GM12801 (cell line): Measurements from ENCODE around the gene GOLGB1.

Experiments used
- CTCF ChIP-seq: IDR thresholded peaks from one replicate; pipeline ENCODE4 v1.5.1; 2011; ENCODE audit warnings: control low read depth; ENCODE audit not compliant: insufficient read length; ENCODE audit errors: extremely low read depth

The GOLGB1 gene

GRCh38 chr3:121735047-121735696 lies 14.4 kb downstream of the GOLGB1 start:
- TF ChIP-seq CTCF, result no peak

- TF ChIP-seq CTCF, result no peak
These were observed 18.4 kb downstream of the GOLGB1 start for GRCh38 chr3:121730940-121731687.

GRCh38 chr3:121724130-121724529 lies 25.4 kb downstream of the GOLGB1 start:
- TF ChIP-seq CTCF, result no peak

GRCh38 chr3:121723485-121723884 lies 26.1 kb downstream of the GOLGB1 start:
- TF ChIP-seq CTCF, result no peak

- no peak for TF ChIP-seq CTCF
These were observed 27.1 kb downstream of the GOLGB1 start for GRCh38 chr3:121722411-121722810.

- TF ChIP-seq CTCF, result no peak
These were observed 29.4 kb downstream of the GOLGB1 start for GRCh38 chr3:121720163-121720562.

GRCh38 chr3:121719423-121719822 lies 30.1 kb downstream of the GOLGB1 start:
- no peak for TF ChIP-seq CTCF
